K562 (cell line): ENCODE measurements around the gene SLX9. TPM values are rescaled to one million over a fixed set of nuclear protein-coding genes. Genes with fewer than 3 reads are reported as not detected.

Experiments used
- ATAC-seq: fragments of 200-7000 bp; cut with Tn5 transposase; 3 replicates; pipeline ENCODE4 v1.9.1; 2020; ENCODE audit warnings: moderate library complexity
- BruUV-seq: library from RNA; stranded (reverse); fragments of 400-500 nt; replicated peaks from 2 replicates; lab custom pipeline; 2021; lab: Mats Ljungman, UMichigan
- CTCF ChIA-PET: fragments of 300-600 bp; formaldehyde crosslinking; extraction: SDS; loops from one replicate; lab custom pipeline; 2021; ENCODE audit warnings: low intra/inter-chr PET ratio; lab: Yijun Ruan, JAX
- POLR2A ChIA-PET: fragments of 300-600, 350-650 bp; sonication (Branson Sonifier 250); formaldehyde crosslinking; extraction: SDS; loops from one replicate; lab custom pipeline; 2021; ENCODE audit warnings: antibody characterized with exemption, inconsistent platforms; lab: Yijun Ruan, JAX
- DNase-seq, 4 experiments: peaks; one replicate each; pipeline versions ENCODE4 v3.0.0 to v3.0.0-alpha.2; 2011 to 2018; ENCODE audit warnings: low spot score in 3 of 4, mixed read lengths in 3 of 4; ENCODE audit errors: extremely low read depth in 1 of 4
- FAIRE-seq: peaks from 2 replicates; lab custom pipeline; 2011; peaks lifted over from hg19 to GRCh38; lab: Jason Lieb, UNC
- H2AFZ ChIP-seq: 2 replicates; pipeline ENCODE4 v1.6.0; 2011; ENCODE audit warnings: low read depth, low read length, control low read depth, inconsistent platforms
- H3K27ac ChIP-seq: fragments of 200-600 bp; 3 replicates; pipeline ENCODE4 v1.8.0; 2011; ENCODE audit warnings: low read depth, mild to moderate bottlenecking, control low read depth, inconsistent platforms, low read length, moderate library complexity, mixed read lengths; ENCODE audit errors: extremely low read depth
- H3K27me3 ChIP-seq, 2 experiments: fragments of 300-600 bp in 1 of 2; 2 replicates in 1 of 2; 3 replicates in 1 of 2; pipeline versions ENCODE4 v1.6.0 to v1.8.0; 2011; ENCODE audit warnings: inconsistent platforms in 2 of 2, low read length in 2 of 2, mild to moderate bottlenecking in 1 of 2, mixed read lengths in 1 of 2, moderate library complexity in 1 of 2; ENCODE audit not compliant: control insufficient read depth in 2 of 2, insufficient read depth in 2 of 2
- H3K36me3 ChIP-seq: fragments of 300-600 bp; 3 replicates; pipeline ENCODE4 v1.8.0; 2011; ENCODE audit warnings: mild to moderate bottlenecking, low read length, inconsistent platforms; ENCODE audit not compliant: control insufficient read depth, insufficient read depth
- H3K4me1 ChIP-seq, 2 experiments: fragments of 200-600 bp in 1 of 2; replicated peaks in 1 of 2; 2 replicates in 1 of 2; 3 replicates in 1 of 2; pipeline versions ENCODE4 v1.5.1 to v1.8.0; 2011; ENCODE audit warnings: inconsistent platforms in 2 of 2, low read length in 2 of 2, mild to moderate bottlenecking in 1 of 2, mixed read lengths in 1 of 2, moderate library complexity in 1 of 2; ENCODE audit not compliant: control insufficient read depth in 2 of 2, insufficient read depth in 2 of 2
- H3K4me2 ChIP-seq: 2 replicates; pipeline ENCODE4 v1.6.1; 2011; ENCODE audit warnings: low read length, control low read depth, inconsistent platforms, mixed read lengths; ENCODE audit not compliant: insufficient read depth
- H3K4me3 ChIP-seq: fragments of 200-600 bp; sonication (generic), shearing (Covaris generic); 2 replicates; pipeline ENCODE4 v1.5.1; 2016; ENCODE audit warnings: control low read depth, inconsistent platforms
- H3K79me2 ChIP-seq: fragments of 200-600 bp; 3 replicates; pipeline ENCODE4 v1.8.0; 2011; ENCODE audit warnings: low read length, inconsistent platforms; ENCODE audit not compliant: control insufficient read depth, insufficient read depth
- H3K9ac ChIP-seq, 2 experiments: 2 replicates each; pipeline versions ENCODE4 v1.6.0 to v1.6.1; 2011; ENCODE audit warnings: low read depth in 2 of 2, low read length in 2 of 2, control low read depth in 1 of 2, inconsistent platforms in 1 of 2, mild to moderate bottlenecking in 1 of 2, mixed read lengths in 1 of 2; ENCODE audit not compliant: insufficient read depth in 1 of 2
- H3K9me1 ChIP-seq: one replicate; pipeline ENCODE4 v1.6.0; 2011; ENCODE audit warnings: inconsistent platforms, mild to moderate bottlenecking, low read length, moderate library complexity; ENCODE audit not compliant: control insufficient read depth, insufficient read depth
- H3K9me3 ChIP-seq: replicated peaks from 2 replicates; pipeline ENCODE4 v1.5.1; 2011; ENCODE audit warnings: low read depth, low read length, inconsistent platforms; ENCODE audit not compliant: control insufficient read depth, insufficient read depth
- H4K20me1 ChIP-seq: replicated peaks from 2 replicates; pipeline ENCODE4 v1.6.1; 2011; ENCODE audit warnings: low read length, inconsistent platforms, mixed read lengths; ENCODE audit not compliant: control insufficient read depth, insufficient read depth
- ATF3 ChIP-seq, 2 experiments: fragments of 450-650 bp in 1 of 2; sonication (generic) in 1 of 2; formaldehyde crosslinking in 1 of 2; IDR thresholded peaks in 1 of 2; conservative IDR thresholded peaks in 1 of 2; 2 replicates each; pipeline versions ENCODE4 v1.6.1 to v1.8.1; 2016 to 2023; ENCODE audit warnings: mild to moderate bottlenecking in 2 of 2, moderate library complexity in 2 of 2, inconsistent platforms in 1 of 2, missing genetic modification reagents in 1 of 2
- ATF7 ChIP-seq: fragments of 450-650 bp; IDR thresholded peaks from 2 replicates; pipeline ENCODE4 v1.7.1; 2014; ENCODE audit warnings: mild to moderate bottlenecking, moderate library complexity
- MIER1 ChIP-seq: fragments of 450-650 bp; IDR thresholded peaks from 2 replicates; pipeline ENCODE4 v1.6.1; 2016; ENCODE audit warnings: antibody characterized with exemption, mild to moderate bottlenecking, low read depth
- SPI1 ChIP-seq: IDR thresholded peaks from 2 replicates; pipeline ENCODE4 v1.6.1; 2011; ENCODE audit warnings: low read depth, low read length, control low read depth, borderline replicate concordance
- SREBF1 ChIP-seq: fragments of 150-350 bp; IDR thresholded peaks from 2 replicates; pipeline ENCODE4 v1.6.1; 2014; ENCODE audit warnings: antibody characterized with exemption, low read depth, low read length, borderline replicate concordance
- WGBS: fragments of 100-300 bp; shearing (Covaris generic); methylation state at CpG from one replicate; pipeline ENCODE4 v1.1.6; 2016; ENCODE audit warnings: low coverage, mixed read lengths; ENCODE audit not compliant: insufficient coverage; ENCODE audit errors: missing lambda C conversion rate; 5-methylcytosine and 5-hydroxymethylcytosine counted together
- in situ Hi-C: fragments of 300-500 bp; cut with MboI; formaldehyde crosslinking; loops from 4 replicates; pipeline ENCODE4 v1.15.0; 2018; ENCODE audit warnings: inconsistent platforms, mixed read lengths
- intact Hi-C: fragments of 100-400 bp; cut with micrococcal nuclease; formaldehyde crosslinking; loops from 2 replicates; pipeline ENCODE4 v1.14.2; 2022
- polyA plus RNA-seq, 8 experiments: library from polyadenylated mRNA; depleted of rRNA in 4 of 8; stranded (reverse) in 5 of 8; unstranded in 3 of 8; fragments of >200 nt; fragmentation: Nextera tagmentation in 2 of 8; fragmentation: Illumina TruSeq in 1 of 8; extraction: Ambion mirVana in 2 of 8; extraction: Trizol in 1 of 8; gene quantifications; 2 replicates each; pipeline versions ENCODE4 v1.2.1 to v1.2.3, GENCODE V29; 2011 to 2014; ENCODE audit warnings: inconsistent platforms in 1 of 8, missing spikeins in 1 of 8
- total RNA-seq, 7 experiments: library from RNA; depleted of rRNA in 6 of 7; stranded (reverse); fragments of >200 nt in 6 of 7; fragmentation: Illumina TruSeq in 2 of 7; extraction: Trizol in 2 of 7; gene quantifications; 2 replicates each; pipeline versions ENCODE4 v1.2.1 to v1.2.3, GENCODE V29; 2011 to 2021; ENCODE audit warnings: low replicate concordance in 1 of 7

SLX9 gene
- total and polyA plus RNA-seq, 9 of the 15 experiments (the other 6 are each of a cell fraction or from before 2014, with no cell fraction given): 1.2 to 75.5 (median 16.5) TPM

- ChIA-PET POLR2A (no interaction called here), CTCF (no interaction called here)
- Histone ChIP-seq H2AFZ (no peak within 1 kb of the TSS), H3K4me1 (peaks cover 0 to 28% of the 10 kb centered on the region in 2 experiments; a peak in 1 of 5 replicates), H3K9me3 (no peaks in the 10 kb centered on the region), H3K36me3 (no peaks in the 10 kb centered on the region), H3K9me1 (no peaks in the 10 kb centered on the region), H3K79me2 (no peaks in the 10 kb centered on the region), H3K4me3 (no peak within 1 kb of the TSS), H3K4me2 (no peak within 1 kb of the TSS), H3K9ac (no peak within 1 kb of the TSS), H3K27ac (no peak within 1 kb of the TSS; the same call in 2 of the 3 replicates), H3K27me3 (peaks cover 41 to 57% of the 10 kb centered on the region in 2 experiments), H4K20me1 (0 out of 2 replicates have a peak, but pooled peaks cover 3% of the 10 kb centered on the region)
- TF ChIP-seq MIER1: no peak
- peak; percentile 60; the same call in 1 of the 2 replicates for TF ChIP-seq SPI1
- intact Hi-C loops (loop anchor here (10.0 kb wide), 1 partner anchor 406 kb away; no protein-coding TSS in a partner anchor), in situ Hi-C loops (no loop called here)
- WGBS: 13% methylated on average over 29 of the region's 29 CpGs
- BruUV-seq: no TSS peak
- no peak for FAIRE-seq
- DNase-seq: no peak
- ATAC-seq: peak; percentile 20; the same call in 2 of the 3 replicates
Observed at GRCh38 chr21:44920694-44921604, 18.9 kb upstream of the SLX9 start, which contains the start of gene ITGB2. Gene ITGB2, minus strand, starts transcription at chr21:44920899. Its CDS starts 10,117 bp downstream, at chr21:44910782.

DNA sequence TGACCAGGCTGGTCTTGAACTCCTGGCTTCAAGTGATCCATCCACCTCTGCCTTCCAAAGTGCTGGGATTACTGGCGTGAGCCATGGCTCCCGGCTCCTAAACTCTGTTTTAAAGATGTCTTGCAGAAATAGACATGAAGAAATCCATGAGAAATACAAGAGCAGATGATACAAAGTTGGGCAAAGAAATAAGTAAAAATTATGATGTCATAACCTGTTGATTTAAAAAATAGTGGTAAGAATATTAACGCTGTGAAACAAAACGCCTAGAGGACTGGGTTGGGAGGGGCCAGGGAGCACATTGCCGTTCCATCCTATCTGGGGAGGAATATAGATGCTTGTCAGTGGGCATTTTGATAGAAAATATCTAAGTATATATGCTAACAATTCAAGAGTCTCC lies 17.9 kb upstream of the SLX9 start:
- in situ Hi-C loops: no loop called here
- no TSS peak for BruUV-seq
- CTCF ChIA-PET: no interaction called here
- 0 out of 2 replicates have a peak, but pooled peaks cover 3% of the 10 kb centered on the region for H4K20me1 ChIP-seq
- POLR2A ChIA-PET: no interaction called here
- 0 out of 2 replicates have a peak, but pooled peaks have one; percentile 39 for TF ChIP-seq ATF3 (IDR thresholded peaks at IDR 0.05)
- TF ChIP-seq ATF3 (CRISPR knock-in tag; conservative IDR thresholded peaks at IDR 0.05): no peak
- TF ChIP-seq SREBF1: no peak
- 0 out of 2 replicates have a peak, but pooled peaks have one; percentile 14 for TF ChIP-seq ATF7
- H3K4me2 ChIP-seq: no peak overlapping the region
- no peaks in the 10 kb centered on the region for H3K9me3 ChIP-seq
- no peak overlapping the region for H3K27ac ChIP-seq
- H3K27me3 ChIP-seq: peaks cover 42 to 65% of the 10 kb centered on the region in 2 experiments
- no peaks in the 10 kb centered on the region for H3K9me1 ChIP-seq
- no peak overlapping the region for H3K4me3 ChIP-seq
- peaks cover 4 to 35% of the 10 kb centered on the region in 2 experiments; a peak in 3 of 5 replicates for H3K4me1 ChIP-seq
- no peak overlapping the region for H2AFZ ChIP-seq
- H3K9ac ChIP-seq: no peak overlapping the region
- DNase-seq (no peak), ATAC-seq (no peak), FAIRE-seq (no peak)
- 4% methylated on average over 5 of the region's 5 CpGs for WGBS
- no peaks in the 10 kb centered on the region for H3K36me3 ChIP-seq
- intact Hi-C loops: loop anchor here (10.0 kb wide), 1 partner anchor 407 kb away; no protein-coding TSS in a partner anchor
- no peaks in the 10 kb centered on the region for H3K79me2 ChIP-seq
